Measurements from ENCODE around the gene PPP1R16B. TPM values are rescaled to one million over a fixed set of nuclear protein-coding genes. Genes with fewer than 3 reads are reported as not detected.

The PPP1R16B gene
- total and polyA plus RNA-seq, 10 of the 15 experiments (the other 5 are each of a cell fraction or from before 2014, with no cell fraction given): 13.4 to 90.2 (median 66.7) TPM

- ATAC-seq (no peak; the same call in 2 of the 3 replicates), DNase-seq (ENCODE audit: low read depth, low spot score) (no peak), FAIRE-seq (no peak)
- Histone ChIP-seq H3K4me1 (ENCODE audit: control insufficient read depth, insufficient read depth, low read length) (peaks cover 46% of the 10 kb centered on the region), H3K27me3 (replicated peaks in 1 of 2; ENCODE audit: control insufficient read depth in 2 of 2, insufficient read depth in 2 of 2, low read length in 1 of 2) (no peaks in the 10 kb centered on the region), H3K27ac (ENCODE audit: control insufficient read depth, insufficient read depth) (peak overlapping the region; percentile 49), H3K9me3 (replicated peaks; ENCODE audit: control insufficient read depth, insufficient read depth, low read length) (no peaks in the 10 kb centered on the region), H3K36me3 (ENCODE audit: control insufficient read depth in 2 of 2, insufficient read depth in 2 of 2, low read length in 1 of 2) (peaks cover 22 to 24% of the 10 kb centered on the region in 2 experiments), H3K79me2 (ENCODE audit: control insufficient read depth, insufficient read depth, low read length) (peaks cover 75% of the 10 kb centered on the region), H3K4me3 (no peak overlapping the region), H4K20me1 (ENCODE audit: control insufficient read depth, insufficient read depth) (no peaks in the 10 kb centered on the region; the same call in 1 of the 2 replicates), H2AFZ (ENCODE audit: control insufficient read depth, low read depth, low read length) (no peak overlapping the region), H3K9ac (ENCODE audit: control insufficient read depth, insufficient read depth, low read length) (no peak overlapping the region), H3K4me2 (ENCODE audit: control insufficient read depth, insufficient read depth) (peak overlapping the region; percentile 72; the same call in 1 of the 2 replicates)
- in situ Hi-C loops (cut with MboI) (no loop called here), intact Hi-C loops (cut with micrococcal nuclease; ENCODE audit: unreplicated experiment) (no loop called here)
- CTCF ChIA-PET: interaction anchor here (1.1 to 14.0 kb wide), 5 partner anchors 11 to 156 kb away, joined by 3 to 183 read pairs (median 5); no protein-coding TSS in a partner anchor
- POLR2A ChIA-PET: interaction anchor here (0.6 to 4.0 kb wide), 4 partner anchors 10 to 111 kb away, joined by 3 to 27 read pairs (median 4); partner anchors contain the start of gene PPP1R16B
- SMC1A ChIA-PET (ENCODE audit: uncharacterized antibody, unreplicated experiment): interaction anchor here (0.8 to 16.9 kb wide), 9 partner anchors 8 to 129 kb away, joined by 3 to 248 read pairs (median 3); partner anchors contain the start of gene DHX35
- RAD21 ChIA-PET (ENCODE audit: unreplicated experiment): interaction anchor here (1.6 to 14.5 kb wide), 2 partner anchors 8 to 10 kb away, joined by 5 to 205 read pairs; no protein-coding TSS in a partner anchor
- TF ChIP-seq CBFB (IDR thresholded peaks at IDR 0.05; ENCODE audit: low read depth) (0 out of 2 replicates have a peak, but pooled peaks have one; percentile 2), EZH2 (IDR thresholded peaks at IDR 0.05; ENCODE audit: borderline replicate concordance, control insufficient read depth, low read depth, low read length) (no peak), CEBPB (IDR thresholded peaks at IDR 0.05; ENCODE audit: borderline replicate concordance in 1 of 2, low read depth in 2 of 2, low read length in 2 of 2) (no peak), NR2F1 (conservative IDR thresholded peaks at IDR 0.05) (peak; percentile 4; the same call in 1 of the 2 replicates), ETV6 (conservative IDR thresholded peaks at IDR 0.05 in 1 of 2, IDR thresholded peaks at IDR 0.05 in 1 of 2; ENCODE audit: borderline replicate concordance in 1 of 2, low read depth in 1 of 2) (no peak), CREM (IDR thresholded peaks at IDR 0.05; ENCODE audit: low read depth) (no peak)
- no TSS peak for BruUV-seq (replicated peaks)
- WGBS (ENCODE audit: insufficient coverage, insufficient replicate concordance, low lambda C conversion rate, missing lambda C conversion rate): 77% methylated on average over 4 of the region's 4 CpGs
Observed at GRCh38 chr20:38881806-38882440, 76.4 kb downstream of the PPP1R16B start.

All from GM12878 (cell line).